GM21723 (cell line): ENCODE measurements around the gene CCER1.

ENCODE experiments used
- ATAC-seq: cut with Tn5 transposase; IDR thresholded peaks from one replicate; pipeline ENCODE4 v1.9.1; 2021; ENCODE audit warnings: mild to moderate bottlenecking, moderate library complexity; ENCODE audit not compliant: unreplicated experiment

CCER1 gene

GRCh38 chr12:90924406-90924805, 30.6 kb downstream of the CCER1 start:
- no peak for ATAC-seq

- ATAC-seq = no peak
Measured at GRCh38 chr12:90922145-90922627, 32.8 kb downstream of the CCER1 start.

- ATAC-seq = no peak
Measured at GRCh38 chr12:90921536-90921935, 33.4 kb downstream of the CCER1 start.

- no peak for ATAC-seq
Measured at GRCh38 chr12:90920222-90920621, 34.8 kb downstream of the CCER1 start.

GRCh38 chr12:90917431-90917830, 37.5 kb downstream of the CCER1 start:
- no peak for ATAC-seq

GRCh38 chr12:90916516-90916915, 38.5 kb downstream of the CCER1 start:
- ATAC-seq = no peak

GRCh38 chr12:90915353-90915752, 39.6 kb downstream of the CCER1 start:
- no peak for ATAC-seq

- no peak for ATAC-seq
Measured at GRCh38 chr12:90910958-90911357, 44.0 kb downstream of the CCER1 start.

GRCh38 chr12:90909069-90909770, 45.8 kb downstream of the CCER1 start:
- no peak for ATAC-seq

GRCh38 chr12:90908465-90908864, 46.5 kb downstream of the CCER1 start:
- no peak for ATAC-seq

- no peak for ATAC-seq
Measured at GRCh38 chr12:90905691-90906370, 49.1 kb downstream of the CCER1 start.

- ATAC-seq = no peak
Measured at GRCh38 chr12:90902596-90902995, 52.4 kb downstream of the CCER1 start.
